Measurements from ENCODE around the gene ATAT1. TPM values are rescaled to one million over a fixed set of nuclear protein-coding genes. Genes with fewer than 3 reads are reported as not detected.

Gene ATAT1
- total and polyA plus RNA-seq, 4 donors: 18.7 to 184 (median 101) TPM

DNA sequence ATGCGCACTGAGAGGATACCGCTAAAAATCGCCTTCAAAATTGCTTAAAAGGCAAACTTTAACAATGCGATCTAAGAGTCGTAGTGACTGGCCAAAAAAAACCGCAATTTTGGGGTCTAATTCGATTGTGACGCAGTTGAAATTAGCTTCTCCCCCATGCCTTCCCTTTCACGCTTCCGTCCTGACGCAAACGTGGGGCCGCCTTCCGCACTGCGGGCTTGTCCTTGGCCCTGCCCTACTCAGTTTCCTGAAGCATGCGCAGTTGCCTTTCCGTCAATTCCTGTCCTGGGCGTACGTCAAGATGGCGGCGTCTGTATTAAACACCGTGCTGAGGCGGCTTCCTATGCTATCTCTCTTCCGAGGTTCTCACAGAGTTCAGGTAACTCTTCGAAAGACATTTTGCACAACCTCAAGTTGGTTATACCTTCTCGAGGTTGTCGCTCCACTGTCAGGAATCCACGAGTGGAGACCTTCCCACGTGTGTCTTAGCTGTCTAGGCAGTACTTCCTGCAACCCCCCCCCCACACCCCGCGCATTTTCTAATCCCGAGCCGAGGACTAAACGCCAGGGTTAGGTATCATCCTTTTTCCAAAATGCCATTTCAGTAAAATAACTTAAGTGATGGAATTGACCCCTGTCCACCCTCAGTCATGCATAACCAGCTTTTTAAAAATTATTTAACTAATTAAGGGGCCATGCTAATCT, 9.0 kb upstream of the ATAT1 start, which contains the start of gene MRPS18B:
Gene MRPS18B, plus strand, starts transcription at position 276 of the 705 bp plus-strand sequence. Its CDS starts 26 bp downstream, at position 302.
- H3K27me3 ChIP-seq (ENCODE audit: control insufficient read depth, insufficient read depth, low read length): no peaks in the 10 kb centered on the region
- H3K36me3 ChIP-seq (ENCODE audit: control insufficient read depth, insufficient read depth, low read length): peaks cover 35% of the 10 kb centered on the region
- peak; percentile 97 to 100 (median 98) for DNase-seq (ENCODE audit: low read depth in 4 of 6, low spot score in 6 of 6)
- WGBS (ENCODE audit: insufficient coverage): under 1% methylated on average over 28 of the region's 34 CpGs
- H3K4me3 ChIP-seq (ENCODE audit: low read depth, low read length): peak within 1 kb of the TSS; percentile 96
- H3K27ac ChIP-seq (ENCODE audit: low read depth, low read length): peak within 1 kb of the TSS; percentile 99
- H3K4me1 ChIP-seq (ENCODE audit: control insufficient read depth, insufficient read depth, low read length): peaks cover 9% of the 10 kb centered on the region
- H3K9me3 ChIP-seq (ENCODE audit: control insufficient read depth, insufficient read depth, low read length): no peaks in the 10 kb centered on the region

DNA sequence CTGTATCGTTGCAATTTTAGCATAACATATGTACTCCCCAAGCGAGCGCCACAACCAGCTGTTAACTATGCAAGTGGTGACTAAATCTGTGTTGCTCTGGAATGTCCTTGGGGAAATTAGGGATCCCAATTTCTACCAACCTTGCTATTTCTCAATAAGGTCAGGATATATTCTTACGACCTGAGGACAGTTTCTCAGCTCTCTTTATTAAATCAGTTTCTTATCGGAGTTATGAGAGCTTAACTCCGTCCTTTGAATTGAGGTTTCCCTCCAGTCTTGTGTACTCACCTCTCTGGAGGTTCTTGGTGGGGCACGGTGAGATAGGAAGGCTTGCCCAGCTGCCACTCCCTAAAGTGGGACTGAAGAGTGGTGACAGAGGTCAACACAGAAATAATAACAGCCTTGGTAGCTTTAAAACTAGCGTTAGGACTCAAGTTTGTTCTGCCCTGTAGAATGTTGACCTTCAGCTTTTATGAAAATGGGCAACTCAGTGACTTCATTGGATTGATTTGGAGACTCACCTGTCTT, 8.3 kb upstream of the ATAT1 start:
- H3K4me1 ChIP-seq (ENCODE audit: control insufficient read depth, insufficient read depth, low read length): peaks cover 9% of the 10 kb centered on the region
- no peaks in the 10 kb centered on the region for H3K9me3 ChIP-seq (ENCODE audit: control insufficient read depth, insufficient read depth, low read length)
- DNase-seq (ENCODE audit: low read depth in 4 of 6, low spot score in 6 of 6): no peak
- WGBS (ENCODE audit: insufficient coverage): 53% methylated on average over 3 of the region's 8 CpGs
- peak overlapping the region; percentile 99 for H3K27ac ChIP-seq (ENCODE audit: low read depth, low read length)
- H3K36me3 ChIP-seq (ENCODE audit: control insufficient read depth, insufficient read depth, low read length): peaks cover 40% of the 10 kb centered on the region
- H3K4me3 ChIP-seq (ENCODE audit: low read depth, low read length): peak overlapping the region; percentile 96
- H3K27me3 ChIP-seq (ENCODE audit: control insufficient read depth, insufficient read depth, low read length): no peaks in the 10 kb centered on the region

DNA sequence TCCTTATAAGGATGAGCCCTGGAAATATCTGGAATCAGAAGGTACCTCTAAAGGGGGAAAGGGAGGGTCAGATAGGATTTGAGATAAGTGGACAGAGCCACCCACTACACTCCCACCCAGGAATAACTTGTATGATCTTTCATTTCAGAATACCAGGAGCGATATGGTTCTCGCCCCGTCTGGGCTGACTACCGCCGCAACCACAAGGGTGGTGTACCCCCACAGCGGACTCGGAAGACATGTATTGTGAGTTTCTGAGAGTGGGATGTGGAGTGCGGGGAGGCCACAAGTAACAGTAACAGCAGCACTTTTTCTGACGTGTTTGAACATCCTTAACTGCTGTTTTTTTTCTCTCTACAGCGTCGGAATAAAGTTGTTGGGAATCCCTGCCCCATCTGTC, 7.1 kb upstream of the ATAT1 start:
- DNase-seq (ENCODE audit: low read depth in 4 of 6, low spot score in 6 of 6): no peak
- Histone ChIP-seq H3K27me3 (ENCODE audit: control insufficient read depth, insufficient read depth, low read length) (no peaks in the 10 kb centered on the region), H3K4me1 (ENCODE audit: control insufficient read depth, insufficient read depth, low read length) (peaks cover 9% of the 10 kb centered on the region), H3K9me3 (ENCODE audit: control insufficient read depth, insufficient read depth, low read length) (no peaks in the 10 kb centered on the region), H3K36me3 (ENCODE audit: control insufficient read depth, insufficient read depth, low read length) (peaks cover 49% of the 10 kb centered on the region), H3K27ac (ENCODE audit: low read depth, low read length) (no peak overlapping the region), H3K4me3 (ENCODE audit: low read depth, low read length) (no peak overlapping the region)
- WGBS (ENCODE audit: insufficient coverage): 100% methylated on average over 7 of the region's 11 CpGs

DNA sequence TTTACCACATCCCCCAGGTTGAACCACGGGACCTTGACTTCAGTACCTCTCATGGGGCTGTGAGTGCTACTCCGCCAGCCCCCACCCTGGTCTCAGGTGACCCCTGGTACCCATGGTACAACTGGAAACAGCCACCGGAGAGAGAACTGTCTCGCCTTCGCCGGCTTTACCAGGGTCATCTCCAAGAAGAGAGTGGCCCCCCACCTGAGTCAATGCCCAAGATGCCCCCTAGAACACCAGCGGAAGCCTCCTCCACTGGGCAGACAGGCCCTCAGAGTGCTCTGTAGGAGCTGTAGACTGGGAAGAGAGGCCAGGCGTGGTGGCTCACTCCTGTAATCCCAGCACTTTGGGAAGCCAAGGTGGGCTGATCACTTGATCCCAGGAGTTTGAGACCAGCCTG, 1.2 kb upstream of the ATAT1 start:
- 97% methylated on average over 8 of the region's 8 CpGs for WGBS (ENCODE audit: insufficient coverage)
- DNase-seq (ENCODE audit: low read depth in 4 of 6, low spot score in 6 of 6): no peak

DNA sequence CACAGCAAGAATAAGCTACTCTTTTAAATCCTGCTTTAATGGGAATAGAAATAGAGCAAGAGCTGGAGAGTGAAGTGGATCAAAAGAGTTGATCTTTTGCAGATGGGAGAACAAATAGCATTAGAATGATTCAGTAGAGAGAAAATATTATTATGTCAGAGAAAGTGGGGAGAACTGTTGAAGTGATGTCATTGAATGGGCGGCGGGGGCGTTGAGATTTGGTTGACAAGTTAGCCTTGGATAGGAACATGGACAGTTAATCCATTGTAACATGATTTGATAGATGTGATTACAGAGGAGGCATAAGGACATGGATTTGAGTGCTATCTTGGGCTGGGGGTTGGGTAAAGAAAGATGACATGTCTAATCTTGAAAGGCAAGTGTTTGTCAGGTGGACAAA, 9.2 kb downstream of the ATAT1 start:
- Histone ChIP-seq H3K27ac (ENCODE audit: low read depth, low read length) (no peak overlapping the region), H3K4me1 (ENCODE audit: control insufficient read depth, insufficient read depth, low read length) (no peaks in the 10 kb centered on the region), H3K9me3 (ENCODE audit: control insufficient read depth, insufficient read depth, low read length) (no peaks in the 10 kb centered on the region), H3K4me3 (ENCODE audit: low read depth, low read length) (no peak overlapping the region), H3K36me3 (ENCODE audit: control insufficient read depth, insufficient read depth, low read length) (peaks cover 81% of the 10 kb centered on the region), H3K27me3 (ENCODE audit: control insufficient read depth, insufficient read depth, low read length) (no peaks in the 10 kb centered on the region)
- 100% methylated on average over 3 of the region's 3 CpGs for WGBS (ENCODE audit: insufficient coverage)
- no peak for DNase-seq (ENCODE audit: low read depth in 4 of 6, low spot score in 6 of 6)

More for the DNA sequence above, 1.2 kb upstream of the ATAT1 start:
- H3K4me1 ChIP-seq (ENCODE audit: control insufficient read depth, insufficient read depth, low read length): peaks cover 27% of the 10 kb centered on the region
- H3K4me3 ChIP-seq (ENCODE audit: low read depth, low read length): no peak overlapping the region
- H3K36me3 ChIP-seq (ENCODE audit: control insufficient read depth, insufficient read depth, low read length): peaks cover 77% of the 10 kb centered on the region
- no peaks in the 10 kb centered on the region for H3K9me3 ChIP-seq (ENCODE audit: control insufficient read depth, insufficient read depth, low read length)
- H3K27ac ChIP-seq (ENCODE audit: low read depth, low read length): peak overlapping the region; percentile 97
- H3K27me3 ChIP-seq (ENCODE audit: control insufficient read depth, insufficient read depth, low read length): no peaks in the 10 kb centered on the region

DNA sequence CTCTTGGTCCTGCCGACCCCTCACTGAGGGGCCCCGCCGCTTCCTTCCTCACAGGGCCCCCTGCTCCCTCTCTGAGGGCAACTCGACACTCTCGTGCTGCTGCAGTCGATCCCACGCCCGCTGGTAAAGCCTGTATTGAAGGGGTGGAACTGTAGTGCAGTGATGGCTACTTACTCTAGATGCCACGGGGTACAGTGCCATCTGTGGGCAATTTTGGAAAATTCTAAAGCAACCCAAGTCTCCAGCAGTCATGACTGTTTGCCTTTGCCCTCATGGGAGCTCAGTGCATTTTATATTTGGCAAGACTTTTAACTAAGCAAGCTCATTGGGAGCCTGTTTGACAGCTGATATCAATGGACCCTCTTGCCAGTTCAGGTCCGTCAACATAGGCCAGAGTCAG, 13.8 kb downstream of the ATAT1 start:
- Histone ChIP-seq H3K4me3 (ENCODE audit: low read depth, low read length) (no peak overlapping the region), H3K27me3 (ENCODE audit: control insufficient read depth, insufficient read depth, low read length) (no peaks in the 10 kb centered on the region), H3K27ac (ENCODE audit: low read depth, low read length) (no peak overlapping the region), H3K4me1 (ENCODE audit: control insufficient read depth, insufficient read depth, low read length) (no peaks in the 10 kb centered on the region), H3K36me3 (ENCODE audit: control insufficient read depth, insufficient read depth, low read length) (peaks cover 86% of the 10 kb centered on the region), H3K9me3 (ENCODE audit: control insufficient read depth, insufficient read depth, low read length) (no peaks in the 10 kb centered on the region)
- no peak for DNase-seq (ENCODE audit: low read depth in 4 of 6, low spot score in 6 of 6)
- WGBS (ENCODE audit: insufficient coverage): 92% methylated on average over 5 of the region's 10 CpGs

DNA sequence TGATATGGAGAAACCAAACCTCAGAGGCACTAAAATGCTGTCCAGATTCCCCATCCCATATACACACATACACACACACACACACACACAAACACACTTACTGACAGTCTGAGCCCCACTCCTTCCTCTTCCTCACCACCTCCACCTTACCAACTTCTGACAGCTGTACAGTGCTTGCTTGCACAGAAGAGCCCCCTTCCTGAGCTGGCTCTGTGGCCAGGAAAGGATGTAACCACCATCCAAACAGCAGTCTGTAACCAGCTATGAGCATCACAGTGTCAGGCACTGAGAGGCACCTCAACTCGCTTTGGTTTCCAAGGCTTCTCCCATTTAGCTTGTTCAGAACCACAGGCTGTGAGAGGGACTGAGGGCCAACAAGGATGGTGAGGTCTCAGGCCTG, 14.4 kb downstream of the ATAT1 start:
- 100% methylated on average over 1 of the region's 1 CpG for WGBS (ENCODE audit: insufficient coverage)
- Histone ChIP-seq H3K27ac (ENCODE audit: low read depth, low read length) (no peak overlapping the region), H3K9me3 (ENCODE audit: control insufficient read depth, insufficient read depth, low read length) (no peaks in the 10 kb centered on the region), H3K4me3 (ENCODE audit: low read depth, low read length) (no peak overlapping the region), H3K27me3 (ENCODE audit: control insufficient read depth, insufficient read depth, low read length) (no peaks in the 10 kb centered on the region), H3K36me3 (ENCODE audit: control insufficient read depth, insufficient read depth, low read length) (peaks cover 86% of the 10 kb centered on the region), H3K4me1 (ENCODE audit: control insufficient read depth, insufficient read depth, low read length) (peaks cover under 1% of the 10 kb centered on the region)
- no peak for DNase-seq (ENCODE audit: low read depth in 4 of 6, low spot score in 6 of 6)

DNA sequence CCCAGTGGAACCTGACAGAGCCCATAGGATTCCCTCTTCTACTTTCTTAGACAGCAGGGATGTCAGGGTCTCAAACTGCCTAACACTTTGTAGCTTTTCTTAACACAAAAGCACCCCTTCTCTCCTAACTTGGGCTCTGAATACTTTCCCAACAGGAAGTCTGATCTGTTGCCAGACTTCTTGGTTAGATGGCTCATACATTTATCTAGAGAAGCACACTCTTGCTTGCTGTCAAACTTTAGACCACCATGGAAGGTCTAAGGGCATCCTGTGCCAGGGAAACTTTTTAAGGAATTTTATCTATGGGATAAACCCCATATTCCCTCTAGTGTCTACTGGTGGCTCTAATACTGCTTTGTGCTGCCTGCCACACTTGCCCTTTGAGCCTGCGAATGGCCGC, 17.0 kb downstream of the ATAT1 start:
- WGBS (ENCODE audit: insufficient coverage): 100% methylated on average over 2 of the region's 2 CpGs
- no peaks in the 10 kb centered on the region for H3K9me3 ChIP-seq (ENCODE audit: control insufficient read depth, insufficient read depth, low read length)
- H3K4me1 ChIP-seq (ENCODE audit: control insufficient read depth, insufficient read depth, low read length): peaks cover 13% of the 10 kb centered on the region
- H3K27me3 ChIP-seq (ENCODE audit: control insufficient read depth, insufficient read depth, low read length): no peaks in the 10 kb centered on the region
- no peak overlapping the region for H3K27ac ChIP-seq (ENCODE audit: low read depth, low read length)
- H3K4me3 ChIP-seq (ENCODE audit: low read depth, low read length): no peak overlapping the region
- no peak for DNase-seq (ENCODE audit: low read depth in 4 of 6, low spot score in 6 of 6)
- peaks cover 70% of the 10 kb centered on the region for H3K36me3 ChIP-seq (ENCODE audit: control insufficient read depth, insufficient read depth, low read length)

DNA sequence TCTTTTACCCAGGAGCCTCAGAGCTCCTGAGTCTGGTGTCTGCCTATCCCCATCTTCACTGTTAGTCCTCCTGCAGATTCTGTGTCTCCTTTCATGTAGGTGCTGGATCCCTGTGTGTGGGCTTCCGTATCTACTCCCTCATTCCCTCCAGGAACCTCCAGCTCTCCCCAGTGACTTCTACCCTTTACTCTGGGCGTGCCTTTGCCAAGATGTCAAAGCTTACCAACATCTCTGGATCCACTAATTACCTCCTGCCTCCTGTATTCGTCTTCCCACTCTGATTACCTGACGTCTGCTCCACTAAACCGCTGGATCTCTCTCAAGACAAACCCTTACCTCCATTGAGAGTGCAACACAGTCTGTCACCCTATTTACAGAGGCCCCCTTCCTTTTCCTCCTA, 18.1 kb downstream of the ATAT1 start:
- H3K27ac ChIP-seq (ENCODE audit: low read depth, low read length): no peak overlapping the region
- H3K36me3 ChIP-seq (ENCODE audit: control insufficient read depth, insufficient read depth, low read length): peaks cover 63% of the 10 kb centered on the region
- no peaks in the 10 kb centered on the region for H3K9me3 ChIP-seq (ENCODE audit: control insufficient read depth, insufficient read depth, low read length)
- peaks cover 13% of the 10 kb centered on the region for H3K4me1 ChIP-seq (ENCODE audit: control insufficient read depth, insufficient read depth, low read length)
- WGBS (ENCODE audit: insufficient coverage): 86% methylated on average over 5 of the region's 5 CpGs
- DNase-seq (ENCODE audit: low read depth in 4 of 6, low spot score in 6 of 6): no peak
- no peak overlapping the region for H3K4me3 ChIP-seq (ENCODE audit: low read depth, low read length)
- no peaks in the 10 kb centered on the region for H3K27me3 ChIP-seq (ENCODE audit: control insufficient read depth, insufficient read depth, low read length)

DNA sequence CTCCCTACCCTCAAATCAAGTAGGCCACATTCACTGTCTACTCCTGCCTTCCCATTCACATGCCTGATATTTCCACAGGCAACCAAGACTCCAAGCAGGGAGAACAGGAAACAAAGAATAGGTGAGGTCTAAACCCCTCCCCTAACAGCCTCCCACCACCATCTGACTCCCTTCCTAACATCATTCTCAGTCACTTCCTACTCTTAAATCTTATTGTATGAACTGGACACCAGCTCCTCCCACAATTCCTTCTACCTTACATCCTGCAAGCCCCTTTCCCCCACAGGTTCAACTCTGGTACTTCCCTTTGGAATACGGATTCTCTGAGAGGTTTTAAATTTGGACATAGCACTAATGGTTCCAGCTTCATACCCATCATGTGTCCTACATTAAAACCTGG, 19.3 kb downstream of the ATAT1 start:
- DNase-seq (ENCODE audit: low read depth in 4 of 6, low spot score in 6 of 6): no peak
- peaks cover 13% of the 10 kb centered on the region for H3K4me1 ChIP-seq (ENCODE audit: control insufficient read depth, insufficient read depth, low read length)
- H3K4me3 ChIP-seq (ENCODE audit: low read depth, low read length): no peak overlapping the region
- H3K27me3 ChIP-seq (ENCODE audit: control insufficient read depth, insufficient read depth, low read length): no peaks in the 10 kb centered on the region
- no peaks in the 10 kb centered on the region for H3K9me3 ChIP-seq (ENCODE audit: control insufficient read depth, insufficient read depth, low read length)
- no CpG with 5 or more reads among the region's 1 CpG for WGBS (ENCODE audit: insufficient coverage)
- peaks cover 60% of the 10 kb centered on the region for H3K36me3 ChIP-seq (ENCODE audit: control insufficient read depth, insufficient read depth, low read length)
- no peak overlapping the region for H3K27ac ChIP-seq (ENCODE audit: low read depth, low read length)
